ENCODE measurements around the gene UBL4A. TPM values are rescaled to one million over a fixed set of nuclear protein-coding genes. Genes with fewer than 3 reads are reported as not detected.
A peak's percentile ranks its signal among the peaks of the same experiment; 100 is the strongest.

The UBL4A gene
- total and polyA plus RNA-seq, 2 of the 13 experiments (the other 11 are each of a cell fraction or from before 2014, with no cell fraction given) = 16.8 to 25.5 TPM

- no peak for TF ChIP-seq TAF15 (IDR thresholded peaks at IDR 0.05; ENCODE audit: low read depth, low read length, poor library complexity, severe bottlenecking)
- 0 out of 2 replicates have a peak, but pooled peaks have one; percentile 23 for TF ChIP-seq ZFP91 (CRISPR knock-in tag; IDR thresholded peaks at IDR 0.05; ENCODE audit: borderline replicate concordance)
- TF ChIP-seq SIX1 (CRISPR knock-in tag; IDR thresholded peaks at IDR 0.05; ENCODE audit: borderline replicate concordance) = no peak
- TF ChIP-seq POLR2G (IDR thresholded peaks at IDR 0.05; ENCODE audit: low read depth, low read length) = peak; percentile 78
- 0 out of 2 replicates have a peak, but pooled peaks have one; percentile 23 for TF ChIP-seq NFKB2 (CRISPR knock-in tag; IDR thresholded peaks at IDR 0.05; ENCODE audit: borderline replicate concordance)
- peak; percentile 29 for TF ChIP-seq THAP11 (CRISPR knock-in tag; IDR thresholded peaks at IDR 0.05)
- TF ChIP-seq RERE (CRISPR knock-in tag; IDR thresholded peaks at IDR 0.05; ENCODE audit: low read depth) = no peak
- TF ChIP-seq MXI1 (IDR thresholded peaks at IDR 0.05; ENCODE audit: borderline replicate concordance, low read depth, low read length) = peak; percentile 46; the same call in 1 of the 3 replicates
- no peak for TF ChIP-seq REST (IDR thresholded peaks at IDR 0.05; ENCODE audit: borderline replicate concordance in 1 of 2, low read depth in 1 of 2, low read length in 2 of 2)
- no peak for TF ChIP-seq ZNF510 (CRISPR knock-in tag; IDR thresholded peaks at IDR 0.05; ENCODE audit: low read depth)
- TF ChIP-seq ADNP (CRISPR knock-in tag; IDR thresholded peaks at IDR 0.05) = no peak
- TF ChIP-seq MAX (IDR thresholded peaks at IDR 0.05) = peak; percentile 32; the same call in 1 of the 2 replicates
- peak; percentile 48; the same call in 1 of the 2 replicates for TF ChIP-seq TAF1 (CRISPR knock-in tag; IDR thresholded peaks at IDR 0.05)
- peak; percentile 89 for TF ChIP-seq ZFY (CRISPR knock-in tag; IDR thresholded peaks at IDR 0.05)
- TF ChIP-seq ELF1 (CRISPR knock-in tag; IDR thresholded peaks at IDR 0.05) = peak; percentile 67; the same call in 1 of the 2 replicates
- no peak for TF ChIP-seq ARNT (IDR thresholded peaks at IDR 0.05)
- TF ChIP-seq SMAD3 (CRISPR knock-in tag; IDR thresholded peaks at IDR 0.05) = no peak
- TF ChIP-seq ZNF891 (CRISPR knock-in tag; IDR thresholded peaks at IDR 0.05) = no peak
- 0 out of 2 replicates have a peak, but pooled peaks have one; percentile 6 for TF ChIP-seq FOSL2 (CRISPR knock-in tag; IDR thresholded peaks at IDR 0.05)
- TF ChIP-seq SP4 (CRISPR knock-in tag; IDR thresholded peaks at IDR 0.05) = peak; percentile 89
These were observed 29.7 kb upstream of the UBL4A start, which contains the start of gene FAM3A (continued) for GRCh38 chrX:154515966-154516655.
